HG03097 (cell line): Measurements from ENCODE around the gene PPP1R3E.

Experiments
- ATAC-seq: cut with Tn5 transposase; IDR thresholded peaks from one replicate; pipeline ENCODE4 v1.9.1; 2021; ENCODE audit not compliant: unreplicated experiment, low FRiP score

Gene PPP1R3E

GRCh38 chr14:23323838-23324454 lies 21.3 kb upstream of the PPP1R3E start:
- ATAC-seq = no peak

GRCh38 chr14:23322568-23323517 lies 20.2 kb upstream of the PPP1R3E start:
- no peak for ATAC-seq

- ATAC-seq = peak; percentile 10
These were observed 19.2 kb upstream of the PPP1R3E start for GRCh38 chr14:23321572-23322547.

- ATAC-seq = peak; percentile 94
These were observed 18.2 kb upstream of the PPP1R3E start, which contains the start of gene PABPN1 for GRCh38 chr14:23320584-23321571. Gene PABPN1, plus strand, starts transcription at chr14:23321457. Its CDS starts 13 bp downstream, at chr14:23321470.

GRCh38 chr14:23319746-23320583 lies 17.3 kb upstream of the PPP1R3E start:
- ATAC-seq = no peak

- no peak for ATAC-seq
These were observed 13.6 kb upstream of the PPP1R3E start for GRCh38 chr14:23316300-23316699.

- no peak for ATAC-seq
These were observed 7.9 kb upstream of the PPP1R3E start for GRCh38 chr14:23310546-23310945.

GRCh38 chr14:23308721-23309445 lies 6.2 kb upstream of the PPP1R3E start:
- ATAC-seq = no peak

- no peak for ATAC-seq
These were observed 5.3 kb upstream of the PPP1R3E start for GRCh38 chr14:23307687-23308644.

- ATAC-seq = no peak
These were observed 4.5 kb upstream of the PPP1R3E start for GRCh38 chr14:23307146-23307530.

- ATAC-seq = no peak
These were observed 3.9 kb upstream of the PPP1R3E start, which contains the start of gene BCL2L2 for GRCh38 chr14:23306412-23307145. Gene BCL2L2, plus strand, starts transcription at chr14:23306833. Its CDS starts 935 bp downstream, at chr14:23307768.

- ATAC-seq = peak; percentile 12
These were observed 730 bp downstream of the PPP1R3E start for GRCh38 chr14:23301969-23302289.

GRCh38 chr14:23301288-23301968 lies 1.2 kb downstream of the PPP1R3E start:
- ATAC-seq = peak; percentile 80

GRCh38 chr14:23300687-23301223 lies 1.9 kb downstream of the PPP1R3E start:
- no peak for ATAC-seq

GRCh38 chr14:23299986-23300686 lies 2.5 kb downstream of the PPP1R3E start:
- no peak for ATAC-seq
